Stimulated activated CD4-positive, alpha-beta T cell treated with anti-CD3 and anti-CD28 coated beads, Interleukin-4, amount 100 ng/mL, for 1 hour (primary cell): Measurements from ENCODE around the gene SMC4.

Experiments
- DNase-seq: peaks from one replicate; pipeline ENCODE4 v3.0.0-alpha.2; 2020

SMC4 gene

DNA sequence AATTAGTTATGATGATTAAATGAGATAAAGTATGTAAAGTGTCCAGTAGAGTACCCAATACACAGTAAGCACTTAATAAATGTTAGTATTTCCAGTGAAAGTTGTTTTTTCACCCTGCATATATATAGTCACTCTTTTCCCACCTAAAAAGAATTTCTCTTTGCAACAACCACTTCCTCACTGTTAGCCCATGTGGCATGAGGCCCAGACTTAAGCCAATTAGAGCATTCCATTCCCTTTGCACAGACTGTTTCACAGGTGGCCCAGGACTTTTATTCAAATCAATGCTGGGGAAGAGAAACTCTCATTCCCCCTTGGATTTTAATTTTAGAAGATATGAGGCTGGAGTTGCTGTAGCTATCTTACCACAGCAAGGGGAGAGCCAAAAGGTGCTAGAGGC is 4.2 kb upstream of the SMC4 start:
- no peak for DNase-seq

DNA sequence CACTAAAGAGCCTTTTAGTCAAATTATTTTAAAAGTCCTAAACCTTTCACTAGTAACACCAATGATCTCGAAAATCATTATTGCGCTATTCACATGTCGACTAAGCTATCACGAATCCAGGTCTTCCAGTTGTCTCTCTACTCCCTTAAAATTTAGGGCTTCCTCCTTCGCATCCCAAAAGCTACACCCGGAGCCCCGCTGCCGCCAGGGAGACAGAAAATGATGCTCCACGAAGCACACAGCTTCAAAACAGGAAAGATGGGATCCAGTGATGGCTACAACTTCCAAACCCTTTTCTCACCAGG is 678 bp upstream of the SMC4 start:
- no peak for DNase-seq

DNA sequence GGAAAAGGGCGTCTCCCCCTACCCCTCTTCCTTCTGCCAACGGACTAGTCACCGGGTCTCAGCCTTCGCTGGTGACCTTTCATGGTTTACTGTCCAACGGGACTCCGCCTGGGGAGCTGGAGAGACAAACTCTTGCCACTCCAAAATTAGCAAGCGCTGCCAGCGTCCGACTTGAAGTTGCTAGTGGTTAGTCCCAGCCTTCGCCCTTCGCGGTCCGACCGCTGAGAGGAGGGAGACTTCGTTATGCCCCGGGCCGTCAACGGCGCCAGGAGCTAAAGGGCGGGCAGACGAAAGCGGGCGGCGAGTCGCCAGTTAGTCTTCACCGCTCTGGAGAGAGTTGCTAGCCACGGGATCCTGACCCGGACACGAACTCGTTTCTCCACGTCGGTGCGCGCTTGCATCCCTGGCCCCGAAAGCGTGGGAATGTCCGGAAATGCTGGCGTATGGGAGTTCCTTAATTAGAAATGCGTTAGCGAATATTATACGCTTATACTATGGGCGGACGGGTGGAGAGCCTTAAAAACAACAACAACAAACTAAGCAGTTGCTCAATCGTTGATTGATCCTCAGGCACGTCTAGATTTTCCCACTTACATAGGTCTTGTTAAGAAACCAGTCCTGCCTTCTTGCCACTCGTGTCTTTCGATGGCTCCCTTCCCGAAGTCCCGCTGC is 716 bp downstream of the SMC4 start:
- peak; percentile 31 for DNase-seq

DNA sequence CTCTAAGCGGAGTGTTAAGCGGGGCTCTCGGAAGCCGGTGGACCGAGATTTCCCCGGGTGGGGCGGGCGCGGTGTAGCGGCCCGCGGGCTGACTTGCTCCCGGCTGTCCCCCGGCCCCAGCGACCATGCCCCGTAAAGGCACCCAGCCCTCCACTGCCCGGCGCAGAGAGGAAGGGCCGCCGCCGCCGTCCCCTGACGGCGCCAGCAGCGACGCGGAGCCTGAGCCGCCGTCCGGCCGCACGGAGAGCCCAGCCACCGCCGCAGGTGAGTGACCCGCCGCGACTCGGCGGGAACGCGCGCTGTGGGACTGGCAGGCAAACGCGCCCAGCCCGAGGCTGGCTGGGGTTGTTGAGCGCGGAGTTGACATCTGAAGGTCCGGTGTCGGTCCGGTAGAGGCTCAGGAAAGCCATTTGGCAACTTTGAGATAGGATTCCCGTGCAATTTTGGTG is 1.3 kb downstream of the SMC4 start:
- peak; percentile 11 for DNase-seq

DNA sequence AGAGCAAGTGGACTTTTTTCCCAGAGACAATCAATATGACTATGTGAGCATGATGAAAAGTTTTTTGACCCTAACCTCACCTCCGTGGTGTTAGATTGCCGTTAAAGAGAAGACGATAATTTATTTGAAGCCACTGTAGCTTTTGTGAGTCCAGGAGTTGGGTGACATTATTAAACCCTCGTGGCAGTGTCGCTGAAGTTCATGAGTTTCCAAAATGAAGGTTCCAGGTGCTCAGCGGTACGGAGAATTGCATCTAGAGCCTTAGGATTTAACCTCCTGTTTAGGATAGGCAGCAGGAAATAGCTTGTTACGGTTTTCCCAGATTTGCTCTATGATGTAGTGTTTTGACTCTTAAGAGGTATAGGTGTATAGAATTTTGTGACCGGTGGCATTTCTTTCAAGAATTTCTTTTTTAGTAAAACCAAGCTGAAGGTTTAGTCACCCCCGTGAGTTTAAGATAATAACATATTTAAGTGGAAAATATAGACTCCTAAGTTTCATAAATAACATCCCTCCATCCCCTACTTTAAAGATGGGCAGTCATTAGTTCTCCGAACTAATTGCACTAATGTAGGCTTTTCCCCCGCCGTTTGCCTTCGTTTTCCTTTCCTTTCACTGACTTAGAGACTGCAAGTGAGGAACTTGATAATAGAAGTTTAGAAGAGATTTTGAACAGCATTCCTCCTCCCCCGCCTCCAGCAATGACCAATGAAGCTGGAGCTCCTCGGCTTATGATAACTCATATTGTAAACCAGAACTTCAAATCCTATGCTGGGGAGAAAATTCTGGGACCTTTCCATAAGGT is 2.0 kb downstream of the SMC4 start:
- no peak for DNase-seq

- DNase-seq: no peak
Measured at GRCh38 chr3:160402221-160403027, 3.0 kb downstream of the SMC4 start.

DNA sequence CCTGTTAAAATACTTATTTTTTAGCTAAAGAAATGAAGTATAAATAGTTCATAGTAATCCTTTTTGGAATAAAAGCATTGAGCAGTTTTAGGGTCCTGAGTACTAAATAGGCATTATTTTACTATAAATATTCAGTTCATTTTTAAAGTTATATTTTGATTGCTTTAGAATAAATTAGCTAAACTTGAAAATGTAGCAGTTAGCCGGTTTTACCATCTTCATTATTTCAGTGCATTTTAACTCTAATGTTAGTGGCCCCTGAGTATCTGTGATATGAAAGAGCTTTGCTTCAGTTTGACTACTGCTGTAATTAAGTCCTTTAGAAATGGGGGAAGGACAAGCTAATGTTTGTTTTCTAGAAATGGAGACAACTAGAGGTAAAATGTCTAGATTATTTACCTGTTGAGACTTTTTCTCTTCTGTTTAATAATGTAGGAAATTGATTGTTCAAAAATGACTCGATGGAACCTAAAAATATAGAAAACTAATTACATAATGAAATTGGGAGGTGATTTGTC is 3.6 kb downstream of the SMC4 start:
- no peak for DNase-seq

GRCh38 chr3:160403796-160404470 is 4.5 kb downstream of the SMC4 start:
- DNase-seq: no peak

DNA sequence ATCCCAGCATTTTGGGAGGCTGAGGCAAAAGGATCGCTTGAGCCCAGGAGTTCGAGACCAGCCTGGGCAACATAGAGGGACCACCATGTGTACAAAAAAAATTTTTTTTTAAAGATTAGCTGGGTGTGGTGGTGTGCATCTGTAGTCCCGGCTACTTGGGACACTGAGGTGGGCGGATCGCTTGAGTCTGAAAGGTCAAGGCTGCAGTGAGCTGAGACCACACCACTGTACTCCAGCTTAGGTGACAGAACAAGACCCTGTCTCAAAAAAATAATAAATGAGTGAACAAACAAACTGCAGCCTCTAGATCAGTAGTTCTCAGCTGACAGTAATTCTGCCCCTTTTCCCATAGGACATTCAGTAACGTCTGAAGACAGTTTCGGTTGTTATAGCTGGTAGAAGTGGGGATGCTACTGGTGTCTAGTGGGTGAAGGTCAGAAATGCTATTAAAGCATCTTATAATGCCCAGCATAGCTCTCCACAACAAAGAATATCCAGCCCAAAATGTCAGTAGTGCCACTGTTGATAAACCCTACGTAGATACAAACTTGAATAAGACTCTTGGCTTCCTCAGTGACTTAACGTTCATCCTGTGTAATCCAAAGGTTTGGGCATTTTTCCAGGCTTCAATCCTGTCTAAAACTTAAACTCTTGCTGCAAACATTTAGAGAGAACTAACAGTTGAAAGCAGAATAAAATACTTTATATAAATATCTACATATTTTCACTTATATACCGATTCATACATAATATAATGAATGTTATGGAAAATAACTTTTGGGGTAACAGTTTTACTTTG is 10.6 kb downstream of the SMC4 start:
- DNase-seq: no peak

GRCh38 chr3:160412477-160412876 is 13.0 kb downstream of the SMC4 start:
- DNase-seq: no peak

DNA sequence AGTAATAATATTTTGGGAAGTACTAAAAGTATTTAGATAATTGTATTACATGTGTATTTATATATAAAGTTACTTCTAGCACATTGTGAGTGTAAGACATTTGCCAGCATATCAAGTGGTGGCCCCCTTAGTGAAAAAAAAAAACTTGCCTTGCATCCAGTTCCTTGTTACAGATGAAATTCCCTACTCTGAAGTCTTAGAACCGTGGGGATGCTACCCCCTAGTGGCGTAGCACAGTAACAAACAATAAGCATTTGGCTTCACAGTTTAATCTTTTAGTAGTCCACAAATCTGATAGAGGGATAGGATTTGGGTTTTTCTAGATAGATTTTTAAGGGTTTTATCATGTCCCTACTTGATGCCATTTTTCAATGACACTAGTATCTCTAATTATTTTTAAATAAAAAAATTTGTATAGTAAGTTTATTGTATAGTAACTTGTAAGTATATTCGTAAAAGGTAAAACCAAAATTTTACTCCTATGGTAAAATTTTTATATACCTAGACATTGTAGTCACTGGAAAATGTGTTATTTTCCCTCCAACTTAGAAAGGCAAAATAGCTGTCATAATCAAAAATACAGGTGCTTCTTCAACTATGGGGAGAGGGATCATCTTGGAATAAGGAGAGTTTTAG is 14.3 kb downstream of the SMC4 start:
- peak; percentile 58 for DNase-seq

GRCh38 chr3:160417311-160417710 is 17.9 kb downstream of the SMC4 start:
- DNase-seq: no peak

DNA sequence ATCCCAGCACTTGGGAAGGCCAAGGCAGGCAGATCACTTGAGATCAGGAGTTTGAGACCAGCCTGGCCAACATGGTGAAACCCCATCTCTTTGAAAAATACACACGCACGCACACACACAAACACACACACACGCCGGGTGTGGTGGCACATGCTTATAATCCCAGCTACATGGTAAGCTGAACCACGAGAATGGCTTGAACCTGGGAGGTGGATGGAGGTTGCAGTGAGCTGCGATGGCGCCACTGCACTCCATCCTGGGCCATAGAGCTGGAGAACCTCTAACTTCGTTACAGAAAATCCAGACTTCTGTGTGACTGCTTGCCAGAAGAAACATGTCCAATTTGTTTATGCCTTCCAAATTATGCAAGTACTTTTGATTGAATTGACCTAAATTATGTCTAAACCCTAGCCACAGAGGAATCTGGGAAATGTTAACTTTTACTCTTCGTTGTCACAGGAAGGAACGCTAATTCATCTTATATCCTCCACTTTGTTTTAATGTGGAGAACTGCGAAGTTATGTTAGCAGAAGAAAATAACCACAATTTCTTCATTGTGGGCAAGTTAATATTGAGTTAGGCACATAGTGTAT is 28.5 kb downstream of the SMC4 start:
- no peak for DNase-seq

DNA sequence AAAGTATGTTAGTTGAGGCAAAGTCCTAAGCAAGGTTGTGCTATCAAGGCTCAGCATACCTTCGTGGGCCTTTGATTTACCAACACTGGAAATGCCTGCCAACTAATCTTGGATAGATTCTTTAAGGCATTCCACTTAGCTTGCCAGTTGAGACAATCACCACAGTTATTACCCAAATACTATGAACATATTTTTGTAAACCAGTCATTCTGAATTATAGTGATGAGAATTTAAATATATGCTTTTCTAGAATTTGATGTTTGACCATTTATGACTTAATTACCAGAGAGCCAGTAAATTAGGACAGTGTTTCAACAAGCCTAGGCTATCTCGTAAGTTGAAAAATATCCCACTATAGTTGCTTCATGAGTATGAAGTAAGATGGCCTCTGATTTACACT is 34.6 kb downstream of the SMC4 start:
- no peak for DNase-seq

- no peak for DNase-seq
Measured at GRCh38 chr3:160435095-160435494, 35.6 kb downstream of the SMC4 start.

GRCh38 chr3:160435747-160436146 is 36.3 kb downstream of the SMC4 start:
- no peak for DNase-seq

DNA sequence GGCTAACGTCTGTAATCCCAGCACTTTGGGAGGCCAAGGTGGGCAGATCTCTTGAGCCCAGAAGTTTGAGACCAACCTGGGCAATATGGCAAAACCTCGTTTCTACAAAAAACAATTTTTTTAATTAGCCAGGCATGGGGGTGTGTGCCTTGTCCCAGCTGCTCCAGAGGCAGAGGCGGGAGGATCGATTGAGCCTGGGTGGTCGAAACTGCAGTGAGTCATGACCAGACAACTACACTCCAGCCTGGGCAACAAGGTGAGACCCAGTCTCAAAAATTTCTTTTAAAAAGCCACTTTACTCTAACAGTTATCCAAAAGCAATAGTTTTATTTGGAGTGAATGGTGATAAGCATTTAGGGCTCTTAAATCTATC is 37.6 kb downstream of the SMC4 start:
- no peak for DNase-seq

DNA sequence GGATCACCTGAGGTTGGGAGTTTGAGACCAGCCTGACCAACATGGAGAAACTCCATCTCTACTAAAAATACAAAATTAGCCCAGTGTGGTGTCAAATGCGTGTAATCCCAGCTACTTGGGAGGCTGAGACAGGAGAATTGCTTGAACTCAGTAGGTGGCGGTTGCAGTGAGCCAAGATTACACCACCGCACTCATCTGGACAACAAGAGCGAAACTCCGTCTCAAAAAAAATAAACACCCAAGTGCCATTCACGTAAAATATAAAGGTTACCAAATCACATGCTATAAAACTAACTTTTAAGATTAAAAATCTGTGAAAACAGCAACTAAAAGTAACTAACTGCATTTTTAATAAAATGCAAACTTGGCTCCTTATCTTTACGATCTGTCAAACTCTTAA is 41.2 kb downstream of the SMC4 start:
- DNase-seq: no peak

DNA sequence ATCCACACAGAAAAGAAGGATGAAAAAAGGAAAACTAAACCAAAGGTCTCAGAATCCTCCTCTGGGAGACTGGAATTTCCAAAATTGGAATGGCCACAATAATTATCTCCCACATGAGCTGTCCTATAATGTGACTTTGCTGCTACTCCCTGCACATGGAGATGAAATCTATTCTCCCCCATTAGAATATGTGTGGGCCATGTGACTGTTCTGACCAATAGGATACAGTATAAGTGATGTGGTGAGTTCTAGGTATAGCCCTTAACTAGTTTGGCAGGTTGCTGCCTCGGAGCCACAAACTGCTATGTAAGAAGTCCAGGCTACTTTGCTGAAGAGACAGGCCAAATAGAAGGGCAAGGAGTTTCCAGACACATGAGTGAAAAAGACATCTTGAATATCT is 45.0 kb downstream of the SMC4 start:
- no peak for DNase-seq

GRCh38 chr3:160445854-160446253 is 46.4 kb downstream of the SMC4 start:
- no peak for DNase-seq

- no peak for DNase-seq
Measured at GRCh38 chr3:160446522-160447056, 47.1 kb downstream of the SMC4 start.
